Central memory CD4-positive, alpha-beta T cell (primary cell): ENCODE data around the gene PTTG1IP.

Source experiments
- DNase-seq: peaks from one replicate; pipeline ENCODE4 v3.0.0; 2022

Gene PTTG1IP

DNA sequence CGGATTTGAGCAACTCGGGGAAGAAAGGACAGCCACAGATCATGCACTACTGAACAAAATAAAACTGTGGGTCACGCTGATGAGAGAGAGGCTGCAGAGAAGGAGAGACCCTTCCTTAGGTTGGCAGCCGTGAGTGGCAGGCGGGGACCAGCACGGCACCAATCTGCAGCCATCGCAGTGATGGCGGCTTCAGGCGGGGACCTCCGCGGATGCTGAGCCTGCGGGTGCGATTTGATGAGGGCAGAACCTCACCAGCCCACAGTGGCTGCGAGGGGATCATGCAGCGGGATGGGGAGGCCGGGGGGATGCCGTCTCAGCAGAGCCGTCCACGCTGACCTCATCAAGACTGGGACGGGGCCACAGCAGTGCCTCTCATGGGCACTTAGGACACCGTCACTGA lies 35.4 kb upstream of the PTTG1IP start:
- no peak for DNase-seq

- no peak for DNase-seq
Observed at GRCh38 chr21:44907966-44908895, 34.7 kb upstream of the PTTG1IP start.

GRCh38 chr21:44907225-44907965 lies 33.9 kb upstream of the PTTG1IP start:
- no peak for DNase-seq

DNA sequence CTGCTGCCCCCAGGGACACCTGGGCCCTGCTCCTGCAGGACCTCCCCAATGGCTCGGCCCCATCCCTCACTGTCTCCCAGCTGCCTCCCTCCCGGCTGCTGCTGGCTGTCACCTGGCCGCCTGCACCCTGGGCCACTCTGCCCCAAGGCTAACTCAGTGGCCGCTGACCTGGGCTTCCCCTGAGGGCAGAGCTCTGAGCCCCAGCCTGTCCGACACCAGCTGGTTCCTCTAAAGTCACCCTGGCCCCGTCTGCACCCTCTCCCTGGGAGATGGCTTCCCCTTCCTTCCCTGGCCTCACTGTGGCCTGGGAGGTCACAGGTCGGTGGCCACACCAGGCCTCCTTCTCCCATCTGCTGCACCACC lies 32.2 kb upstream of the PTTG1IP start:
- DNase-seq, result no peak

DNA sequence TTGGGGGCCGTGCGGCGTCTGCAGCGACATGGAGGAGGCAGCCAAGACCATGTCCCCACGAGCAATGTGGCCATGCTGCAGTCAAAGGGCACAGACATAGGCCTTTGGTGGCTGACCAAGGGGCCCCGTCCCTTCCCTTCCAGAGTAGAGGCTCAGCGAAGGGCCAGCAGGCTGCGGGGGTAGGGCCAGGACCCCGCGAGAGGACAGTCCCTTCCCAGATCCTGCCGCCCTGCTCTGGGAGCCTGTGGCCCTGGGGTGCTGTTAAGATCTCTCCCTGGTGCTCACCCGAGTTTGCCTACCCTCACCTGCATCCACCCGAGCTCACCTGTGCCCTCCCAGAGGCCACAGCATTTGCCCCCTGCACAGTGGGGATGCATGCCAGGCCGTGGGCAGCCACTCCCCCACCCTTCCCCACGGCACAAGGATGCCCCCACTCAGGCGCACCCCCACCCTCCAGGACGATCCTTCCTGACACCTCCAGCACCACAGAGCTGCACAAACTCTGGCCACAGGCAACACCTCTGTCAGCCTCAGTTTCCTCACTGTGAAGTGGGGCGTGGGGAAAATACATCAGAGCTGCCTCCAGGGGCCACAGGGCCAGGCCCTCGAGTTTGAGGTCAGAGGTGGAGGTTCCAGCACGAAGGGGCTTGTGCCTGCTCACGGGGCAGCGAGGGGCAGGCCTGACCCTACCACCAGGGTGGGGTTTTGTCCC lies 31.7 kb upstream of the PTTG1IP start:
- DNase-seq, result no peak

DNA sequence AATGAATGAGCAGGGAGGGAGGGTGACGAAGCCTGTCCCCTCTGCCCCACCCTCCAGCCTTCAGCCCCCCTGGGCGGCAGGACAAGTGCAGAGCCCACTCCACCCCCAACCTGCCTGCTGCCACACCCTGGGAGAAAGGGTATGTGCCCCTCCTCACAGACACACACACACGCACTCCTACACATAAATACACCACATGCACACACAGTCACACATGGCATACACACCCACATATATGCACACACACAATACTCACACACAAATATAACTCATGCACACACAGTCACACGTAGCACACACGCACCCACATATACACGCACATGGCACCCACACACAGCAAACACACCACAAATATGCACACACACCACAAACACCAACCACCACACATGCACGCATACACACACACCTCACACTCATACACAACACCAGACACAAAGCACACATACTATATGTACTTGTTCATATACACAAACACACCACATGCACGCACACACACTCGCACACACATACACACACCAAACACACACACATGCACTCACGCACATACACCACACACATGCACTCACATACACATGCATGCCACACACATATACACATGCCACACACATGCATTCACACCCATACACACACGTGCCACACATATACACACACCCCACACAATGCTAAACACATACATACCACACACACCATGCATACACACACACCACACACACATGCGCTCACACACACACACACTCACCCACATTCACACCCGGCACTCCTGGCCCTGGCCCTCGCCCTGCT lies 30.8 kb upstream of the PTTG1IP start:
- no peak for DNase-seq

DNA sequence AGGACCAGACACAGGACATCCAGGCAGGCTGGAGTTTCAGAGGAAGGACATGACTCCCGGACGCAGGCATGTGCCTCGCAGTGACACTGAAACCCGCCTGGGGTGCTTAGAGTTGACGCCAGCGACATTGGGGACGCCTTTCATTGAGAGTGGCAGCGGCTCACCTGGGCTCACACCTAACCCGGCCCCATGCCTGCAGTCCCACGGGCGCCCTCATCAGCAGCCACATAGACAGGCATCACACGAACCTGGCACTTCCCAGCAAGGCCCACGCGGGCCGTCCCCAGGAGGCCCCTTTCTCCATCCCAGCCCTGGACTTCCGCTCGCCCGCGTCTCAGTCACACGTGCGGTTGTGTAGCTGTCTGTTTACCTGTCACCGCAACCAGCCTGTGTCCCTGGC lies 30.2 kb upstream of the PTTG1IP start:
- DNase-seq, result no peak

GRCh38 chr21:44903050-44903685 lies 29.7 kb upstream of the PTTG1IP start:
- no peak for DNase-seq

GRCh38 chr21:44902268-44903049 lies 29.0 kb upstream of the PTTG1IP start:
- no peak for DNase-seq

- no peak for DNase-seq
Observed at GRCh38 chr21:44901391-44902074, 28.0 kb upstream of the PTTG1IP start.

GRCh38 chr21:44900559-44901251 lies 27.2 kb upstream of the PTTG1IP start:
- no peak for DNase-seq

DNA sequence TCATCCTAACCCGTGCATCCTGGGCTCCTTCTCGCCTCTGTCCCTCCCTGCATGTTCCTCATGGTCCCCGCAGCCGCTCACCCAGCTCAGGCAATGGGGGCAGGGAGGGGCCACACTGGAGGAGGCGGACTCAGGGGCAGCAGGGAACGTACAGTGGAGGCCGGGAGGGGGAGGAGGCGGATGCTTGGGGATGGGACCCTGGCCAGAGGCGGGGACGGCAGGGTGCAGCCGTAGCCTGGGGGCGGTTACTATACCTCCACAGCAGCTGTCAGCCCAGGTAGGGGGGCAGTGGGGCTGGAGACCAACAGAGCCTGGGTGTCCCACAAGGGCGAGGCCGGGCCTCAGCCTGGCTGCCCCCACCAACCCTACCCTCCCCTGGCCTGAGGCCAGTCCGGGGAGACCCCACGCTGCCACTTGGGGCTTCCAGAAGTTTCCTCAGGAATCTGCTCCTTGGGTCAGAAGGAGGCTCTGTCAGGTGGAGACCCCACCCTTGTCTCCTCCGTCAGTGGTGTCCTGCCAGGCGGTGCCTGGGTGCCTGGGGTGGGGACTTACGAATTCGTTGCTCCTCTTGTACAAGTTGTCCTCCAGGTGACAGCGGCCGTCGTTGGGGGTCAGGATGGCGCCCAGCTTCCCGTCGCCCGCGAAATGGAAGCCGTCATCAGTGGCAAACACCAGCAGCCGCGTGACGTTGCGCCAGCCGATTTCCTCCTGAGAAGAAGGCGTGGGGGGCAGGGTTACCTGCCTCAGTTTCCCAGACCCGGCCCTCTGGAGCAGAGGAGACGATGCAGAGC lies 26.5 kb upstream of the PTTG1IP start:
- DNase-seq, result no peak

DNA sequence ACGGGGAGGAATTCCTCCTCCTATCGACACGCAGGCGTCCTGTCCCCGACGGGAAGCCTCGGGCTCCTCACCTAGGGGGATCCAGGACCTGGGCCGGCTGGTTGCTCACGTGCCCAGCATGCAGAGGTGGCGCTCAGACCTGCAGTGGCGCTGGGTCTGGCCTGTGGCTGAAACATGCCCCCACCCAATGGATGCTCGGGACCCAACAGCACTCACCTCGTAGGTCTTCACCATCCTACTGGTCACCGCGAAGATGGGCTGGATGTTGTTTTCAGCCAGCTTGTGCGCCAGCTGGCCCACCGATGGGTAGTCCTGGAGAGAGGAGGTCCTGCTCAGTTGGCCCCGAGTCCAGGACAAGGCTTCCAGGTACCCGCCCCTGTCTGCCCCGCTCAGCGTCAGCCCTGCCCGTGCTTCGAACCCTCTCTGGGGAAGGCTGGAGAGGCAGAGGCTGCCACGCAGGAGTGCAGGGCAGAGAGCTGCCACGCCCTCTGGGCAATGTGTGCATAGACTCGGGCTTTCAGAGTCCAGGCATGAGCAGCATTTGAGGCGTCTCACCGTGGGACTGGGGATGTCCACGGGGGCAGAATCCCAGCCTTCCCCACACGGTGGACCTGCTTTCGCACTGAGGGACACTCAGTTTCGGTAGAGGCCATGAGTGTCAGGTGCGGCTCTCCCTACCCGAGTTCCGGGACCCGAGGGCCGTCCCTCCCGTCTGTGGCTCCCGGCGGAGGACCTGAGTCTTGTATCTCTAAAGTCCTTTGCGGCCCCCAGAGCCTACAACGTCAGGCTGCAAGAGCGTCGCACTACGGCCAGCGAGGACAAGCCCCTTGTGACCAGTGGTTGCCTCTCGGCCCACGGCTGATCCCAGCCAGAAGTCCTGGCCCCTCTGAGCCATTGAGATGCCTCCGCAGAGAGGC lies 25.6 kb upstream of the PTTG1IP start:
- DNase-seq, result no peak

- no peak for DNase-seq
Observed at GRCh38 chr21:44898011-44898488, 24.6 kb upstream of the PTTG1IP start.

DNA sequence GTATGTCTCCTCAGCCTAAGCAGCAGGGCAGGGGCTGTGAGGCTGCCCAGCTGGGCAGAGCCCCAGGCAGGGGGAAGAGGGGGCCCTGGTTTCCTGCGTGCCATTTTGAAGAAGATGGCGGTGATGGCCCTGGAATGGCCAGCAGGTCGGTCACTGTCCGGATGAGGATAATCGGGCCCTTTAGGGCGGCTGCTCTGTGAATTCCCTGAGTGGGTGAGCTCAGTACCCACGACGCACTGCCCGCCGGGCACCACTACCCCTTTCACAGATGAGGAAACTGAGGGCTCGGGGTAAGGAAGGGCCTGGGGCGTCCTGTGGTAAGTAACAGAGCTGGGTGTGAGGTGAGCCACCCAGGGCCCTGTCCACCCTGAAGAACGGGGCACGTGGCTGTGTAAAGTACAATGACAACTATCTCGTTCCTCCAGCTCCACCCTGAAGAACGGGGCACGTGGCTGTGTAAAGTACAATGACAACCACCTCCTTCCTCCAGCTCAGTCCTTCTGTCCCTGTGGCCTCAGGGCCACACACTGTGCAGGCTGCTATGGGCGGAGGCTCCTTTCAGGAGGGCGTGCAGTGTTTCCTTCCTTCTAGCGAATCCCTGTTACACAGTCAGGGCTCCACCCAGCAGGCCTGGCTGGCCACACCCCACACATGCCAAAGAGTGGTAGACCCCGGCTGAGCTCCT lies 24.0 kb upstream of the PTTG1IP start:
- no peak for DNase-seq

- DNase-seq, result no peak
Observed at GRCh38 chr21:44896561-44897286, 23.2 kb upstream of the PTTG1IP start.

DNA sequence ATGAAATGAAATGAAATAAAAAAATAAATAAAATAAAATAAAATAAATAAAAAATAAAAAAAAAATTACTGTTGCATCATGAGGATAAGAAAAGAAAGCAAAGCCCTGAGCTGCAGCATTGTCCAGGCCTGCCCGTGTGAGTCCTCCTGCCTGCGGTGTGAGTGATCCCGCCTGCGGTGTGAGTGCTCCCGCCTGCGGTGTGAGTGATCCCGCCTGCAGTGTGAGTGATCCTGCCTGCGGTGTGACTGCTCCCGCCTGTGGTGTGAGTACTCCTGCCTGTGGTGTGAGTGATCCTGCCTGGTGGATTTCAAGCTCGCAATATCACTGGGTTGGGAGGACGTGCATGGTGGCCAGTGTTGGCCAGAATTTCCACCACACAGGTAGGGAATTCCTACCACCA lies 22.4 kb upstream of the PTTG1IP start:
- DNase-seq, result no peak
